Lower leg skin (tissue), 4 donors: ENCODE results near the gene PLXDC2. TPM values are rescaled to one million over a fixed set of nuclear protein-coding genes. Genes with fewer than 3 reads are reported as not detected.

Experiments used
- DNase-seq, 2 donors: peaks; one replicate each; pipeline ENCODE4 v3.0.0-alpha.2; 2019; ENCODE audit warnings: low spot score in 2 of 2
- H3K4me3 ChIP-seq: fragments of 200-600 bp; sonication (generic); 2 replicates; pipeline ENCODE4 v1.5.1; 2017; ENCODE audit warnings: mild to moderate bottlenecking, low read depth; ENCODE audit not compliant: poor library complexity, severe bottlenecking
- POLR2A ChIP-seq, 2 donors: fragments of 450-650 bp; IDR thresholded peaks; one replicate each; pipeline ENCODE4 v1.6.1; 2016 to 2017; ENCODE audit warnings: antibody characterized with exemption in 2 of 2, mild to moderate bottlenecking in 1 of 2, moderate library complexity in 1 of 2
- WGBS, 2 donors: methylation state at CpG; one replicate each; pipeline ENCODE4 v1.1.5; 2018; 5-methylcytosine and 5-hydroxymethylcytosine counted together
- intact Hi-C: fragments of 100-400 bp; cut with DNase I; formaldehyde crosslinking; loops from one replicate; pipeline ENCODE4 v1.15.0; 2023; ENCODE audit warnings: low total_unique reads
- total RNA-seq, 4 donors: library from RNA; depleted of rRNA; stranded (reverse); fragments of >200 nt; gene quantifications; one replicate each; pipeline ENCODE4 v1.1.0, GENCODE V29; 2016
- TF ChIP-seq, protein P1 (sequence below), 3 donors: fragments of 450-650 bp; IDR thresholded peaks; one replicate each; pipeline ENCODE4 v1.5.1; 2016; ENCODE audit warnings: antibody characterized with exemption in 3 of 3, mild to moderate bottlenecking in 3 of 3, moderate library complexity in 2 of 3

The PLXDC2 gene
- total RNA-seq, 4 donors from 2014 or later = 75.3 to 113 (median 95.3) TPM

DNA sequence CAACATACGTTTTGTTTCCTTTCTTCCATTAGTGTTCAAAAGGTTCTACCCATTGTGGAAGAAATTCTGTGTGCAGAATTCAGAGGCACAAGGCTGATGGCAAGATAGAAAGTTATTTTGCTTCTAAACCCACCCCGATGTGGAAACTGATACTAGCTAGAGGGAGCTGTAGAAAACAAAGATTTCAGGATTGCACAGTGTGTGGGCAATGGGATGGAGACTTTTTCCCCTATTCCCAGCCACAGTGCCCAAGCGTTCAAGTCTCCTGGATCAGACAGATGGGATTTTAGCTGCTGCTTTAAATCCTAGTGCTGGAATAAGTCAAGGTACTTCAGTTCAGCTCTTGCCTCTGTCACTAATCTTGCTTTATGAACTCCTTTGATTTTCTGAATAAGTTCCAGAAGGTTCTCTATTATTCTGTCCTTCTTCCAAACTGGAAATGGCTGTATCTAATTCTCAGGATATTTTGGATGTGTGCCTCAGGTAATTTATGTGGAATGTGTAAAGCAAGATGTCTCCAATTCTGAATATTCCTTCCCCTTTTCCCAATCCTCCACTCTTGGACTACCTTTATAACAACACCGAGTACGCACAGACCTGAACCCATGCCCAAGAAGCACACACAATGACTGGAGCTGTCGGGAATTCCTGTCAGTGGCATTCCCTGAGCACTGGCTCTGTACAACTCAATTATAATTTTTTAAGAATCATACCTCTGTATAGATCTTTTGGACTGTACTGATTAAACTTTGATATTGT, 473.0 kb downstream of the PLXDC2 start:
- no peak for DNase-seq
- TF ChIP-seq POLR2A (IDR thresholded peaks at IDR 0.05) = no peak
- TF ChIP-seq, protein P1, sequence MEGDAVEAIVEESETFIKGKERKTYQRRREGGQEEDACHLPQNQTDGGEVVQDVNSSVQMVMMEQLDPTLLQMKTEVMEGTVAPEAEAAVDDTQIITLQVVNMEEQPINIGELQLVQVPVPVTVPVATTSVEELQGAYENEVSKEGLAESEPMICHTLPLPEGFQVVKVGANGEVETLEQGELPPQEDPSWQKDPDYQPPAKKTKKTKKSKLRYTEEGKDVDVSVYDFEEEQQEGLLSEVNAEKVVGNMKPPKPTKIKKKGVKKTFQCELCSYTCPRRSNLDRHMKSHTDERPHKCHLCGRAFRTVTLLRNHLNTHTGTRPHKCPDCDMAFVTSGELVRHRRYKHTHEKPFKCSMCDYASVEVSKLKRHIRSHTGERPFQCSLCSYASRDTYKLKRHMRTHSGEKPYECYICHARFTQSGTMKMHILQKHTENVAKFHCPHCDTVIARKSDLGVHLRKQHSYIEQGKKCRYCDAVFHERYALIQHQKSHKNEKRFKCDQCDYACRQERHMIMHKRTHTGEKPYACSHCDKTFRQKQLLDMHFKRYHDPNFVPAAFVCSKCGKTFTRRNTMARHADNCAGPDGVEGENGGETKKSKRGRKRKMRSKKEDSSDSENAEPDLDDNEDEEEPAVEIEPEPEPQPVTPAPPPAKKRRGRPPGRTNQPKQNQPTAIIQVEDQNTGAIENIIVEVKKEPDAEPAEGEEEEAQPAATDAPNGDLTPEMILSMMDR (IDR thresholded peaks at IDR 0.05) = no peak
- intact Hi-C loops = no loop called here
- 48 to 62% methylated on average over 6 of the region's 6 CpGs for WGBS, 2 donors
- no peak overlapping the region for H3K4me3 ChIP-seq

DNA sequence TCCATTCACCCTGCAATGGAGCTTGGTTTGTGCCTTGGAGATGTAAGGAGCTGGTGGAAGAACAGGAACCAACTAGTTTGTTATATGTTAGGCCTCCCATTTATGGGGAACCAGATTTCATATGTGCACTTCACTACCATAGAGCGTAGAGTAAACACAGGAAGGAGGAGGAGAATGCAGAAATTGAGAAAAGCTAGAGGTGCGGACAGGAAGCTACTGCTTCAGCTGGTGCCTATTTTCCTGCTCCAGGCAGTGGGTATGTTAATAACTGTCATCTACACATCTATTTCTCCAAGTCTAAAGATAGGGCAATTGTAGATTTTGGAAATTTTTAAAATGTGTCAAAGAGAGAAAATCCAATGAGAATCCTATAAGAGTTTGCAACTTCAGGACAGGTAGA, 482.2 kb downstream of the PLXDC2 start:
- DNase-seq = no peak
- no peak overlapping the region for H3K4me3 ChIP-seq
- WGBS, 2 donors = 62 to 98% methylated on average over 2 of the region's 2 CpGs
- TF ChIP-seq, protein P1 (IDR thresholded peaks at IDR 0.05) = no peak
- TF ChIP-seq POLR2A (IDR thresholded peaks at IDR 0.05) = no peak
- intact Hi-C loops = no loop called here

DNA sequence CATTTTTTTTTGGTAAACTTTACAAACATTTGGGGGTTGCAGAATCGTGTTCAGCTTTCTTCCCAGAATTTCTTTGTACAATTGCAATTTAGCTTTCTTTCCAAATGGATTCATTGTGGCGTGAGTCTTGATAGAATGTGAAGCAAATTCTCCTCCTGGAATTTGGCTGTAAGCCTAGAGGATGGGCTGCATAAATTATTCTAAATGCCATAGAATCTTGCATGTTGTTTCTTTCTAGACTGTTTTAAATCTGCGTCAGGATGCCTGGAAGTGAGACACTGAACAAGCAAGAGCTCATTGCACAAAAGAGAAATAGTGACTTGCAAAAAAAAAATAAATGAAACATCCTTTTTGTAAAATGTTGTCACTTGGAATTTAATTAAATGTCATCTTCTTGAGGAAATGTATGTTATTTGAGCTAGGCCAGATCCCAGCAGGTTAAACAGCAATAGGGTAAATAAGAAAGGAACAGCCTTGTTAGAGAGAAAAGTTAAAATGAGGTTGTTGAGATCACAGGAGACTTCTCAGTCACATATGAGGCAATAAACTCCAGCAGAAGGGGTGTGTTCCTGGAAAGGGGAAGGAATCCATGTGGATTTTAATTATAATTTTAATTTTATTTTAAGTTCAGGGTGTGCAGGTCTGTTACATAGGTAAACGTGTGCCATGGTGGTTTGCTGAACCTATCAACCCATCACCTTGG, 483.0 kb downstream of the PLXDC2 start:
- DNase-seq = no peak
- TF ChIP-seq, protein P1 (IDR thresholded peaks at IDR 0.05) = no peak
- TF ChIP-seq POLR2A (IDR thresholded peaks at IDR 0.05) = no peak
- no peak overlapping the region for H3K4me3 ChIP-seq
- intact Hi-C loops = no loop called here
- WGBS, 2 donors = 42 to 43% methylated on average over 4 of the region's 4 CpGs

DNA sequence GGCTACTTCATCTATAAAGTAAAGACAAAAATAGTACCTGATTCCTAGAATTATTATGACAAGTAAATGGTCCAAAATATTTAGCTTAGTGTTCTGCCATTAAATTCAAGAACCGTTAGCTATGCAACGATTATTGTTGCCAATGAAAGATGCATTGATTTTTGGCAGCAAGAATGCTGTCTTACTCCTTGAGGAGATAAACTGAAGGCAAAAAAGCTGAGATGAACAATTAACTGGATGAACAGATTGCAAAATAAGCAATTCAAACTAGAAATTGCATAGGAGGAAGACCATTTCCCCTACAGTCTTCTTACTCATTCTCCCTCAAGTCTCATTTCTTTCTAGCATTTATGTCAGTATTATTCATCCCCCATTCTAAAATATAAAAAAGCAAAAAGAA, 484.5 kb downstream of the PLXDC2 start:
- intact Hi-C loops = no loop called here
- no peak for DNase-seq
- H3K4me3 ChIP-seq = no peak overlapping the region
- 68% methylated on average over 2 of the region's 2 CpGs for WGBS, 2 donors
- TF ChIP-seq POLR2A (IDR thresholded peaks at IDR 0.05) = no peak
- TF ChIP-seq, protein P1 (IDR thresholded peaks at IDR 0.05) = no peak

DNA sequence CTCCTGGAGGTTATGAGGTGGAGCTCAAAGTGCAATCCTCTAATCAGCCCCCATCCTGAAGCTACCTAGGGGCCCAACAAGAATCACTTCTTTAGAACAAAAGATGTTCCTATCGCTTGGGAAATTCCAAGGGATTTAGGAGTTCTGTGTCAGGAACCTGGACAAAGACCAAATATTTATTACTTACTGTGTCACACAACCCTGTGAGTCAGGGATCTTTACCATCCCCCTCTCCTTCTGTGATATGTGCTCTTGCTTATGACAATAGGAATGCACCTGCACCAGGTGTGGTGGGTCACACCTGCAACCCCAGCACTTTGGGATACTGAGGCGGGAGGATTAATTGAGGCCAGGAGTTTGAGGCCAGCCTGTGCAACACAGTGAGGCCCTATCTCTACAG, 485.8 kb downstream of the PLXDC2 start:
- TF ChIP-seq, protein P1 (IDR thresholded peaks at IDR 0.05) = no peak
- no peak for TF ChIP-seq POLR2A (IDR thresholded peaks at IDR 0.05)
- DNase-seq = no peak
- 78 to 84% methylated on average over 2 of the region's 2 CpGs for WGBS, 2 donors
- intact Hi-C loops = no loop called here
- H3K4me3 ChIP-seq = no peak overlapping the region
